Loucy (cell line): ENCODE measurements around the gene FOXK1.

Experiments used
- H2AFZ ChIP-seq: fragments of 200-600 bp; sonication (generic); 2 replicates; pipeline ENCODE4 v1.6.0; 2016; ENCODE audit warnings: antibody characterized with exemption, mild to moderate bottlenecking, low read length, moderate library complexity
- H3F3A ChIP-seq: fragments of 200-600 bp; 2 replicates; pipeline ENCODE4 v1.6.0; 2016; ENCODE audit warnings: antibody characterized with exemption, low read depth, mild to moderate bottlenecking
- H3K27me3 ChIP-seq: fragments of 200-600 bp; sonication (generic); 2 replicates; pipeline ENCODE4 v1.6.1; 2014; ENCODE audit warnings: low read length, mild to moderate bottlenecking; ENCODE audit not compliant: insufficient read depth, poor library complexity, severe bottlenecking
- H3K36me3 ChIP-seq: fragments of 200-600 bp; sonication (generic); 2 replicates; pipeline ENCODE4 v1.6.1; 2016; ENCODE audit warnings: low read length; ENCODE audit not compliant: insufficient read depth
- H3K4me1 ChIP-seq: fragments of 200-600 bp; sonication (generic); 2 replicates; pipeline ENCODE4 v1.5.1; 2014; ENCODE audit warnings: low read length, mild to moderate bottlenecking; ENCODE audit not compliant: insufficient read depth, poor library complexity, severe bottlenecking
- H3K4me2 ChIP-seq: fragments of 200-600 bp; sonication (generic); 2 replicates; pipeline ENCODE4 v1.6.0; 2014; ENCODE audit warnings: antibody characterized with exemption, low read length, low read depth, mild to moderate bottlenecking; ENCODE audit not compliant: poor library complexity, severe bottlenecking
- H3K4me3 ChIP-seq: fragments of 200-600 bp; sonication (generic); 2 replicates; pipeline ENCODE4 v1.5.1; 2014; ENCODE audit warnings: low read length, mild to moderate bottlenecking, mixed read lengths; ENCODE audit not compliant: poor library complexity, severe bottlenecking
- H3K79me2 ChIP-seq: fragments of 200-600 bp; sonication (generic); 2 replicates; pipeline ENCODE4 v1.6.1; 2014; ENCODE audit warnings: low read length; ENCODE audit not compliant: insufficient read depth
- H3K9ac ChIP-seq: fragments of 200-600 bp; sonication (generic); 2 replicates; pipeline ENCODE4 v1.6.0; 2014; ENCODE audit warnings: mild to moderate bottlenecking, low read depth, low read length, moderate library complexity; ENCODE audit not compliant: poor library complexity, severe bottlenecking
- H3K9me2 ChIP-seq: fragments of 200-600 bp; sonication (generic); replicated peaks from 2 replicates; pipeline ENCODE4 v1.6.1; 2016; ENCODE audit warnings: low read depth, low read length, mixed read lengths
- H3K9me3 ChIP-seq: fragments of 200-600 bp; sonication (generic); 2 replicates; pipeline ENCODE4 v1.6.1; 2014; ENCODE audit warnings: mild to moderate bottlenecking, antibody characterized with exemption, low read length, low read depth; ENCODE audit not compliant: insufficient read depth
- H4K20me1 ChIP-seq: fragments of 200-600 bp; sonication (generic); 2 replicates; pipeline ENCODE4 v1.6.0; 2014; ENCODE audit warnings: antibody characterized with exemption, low read length, mild to moderate bottlenecking; ENCODE audit not compliant: insufficient read depth, poor library complexity, severe bottlenecking
- CTCF ChIP-seq: fragments of 200-600 bp; sonication (generic); conservative IDR thresholded peaks from 2 replicates; pipeline ENCODE4 v1.5.1; 2014; ENCODE audit warnings: mild to moderate bottlenecking, antibody characterized with exemption, low read length
- EZH2phosphoT487 ChIP-seq: fragments of 200-600 bp; IDR thresholded peaks from 2 replicates; pipeline ENCODE4 v1.6.1; 2018; ENCODE audit warnings: antibody characterized with exemption, mild to moderate bottlenecking, moderate library complexity, borderline replicate concordance

The FOXK1 gene

GRCh38 chr7:4785371-4785770, 103.3 kb downstream of the FOXK1 start:
- Histone ChIP-seq H3K36me3 (peaks cover 33% of the 10 kb centered on the region; the same call in 1 of the 2 replicates), H3K4me3 (no peak overlapping the region)

GRCh38 chr7:4786015-4786414, 103.9 kb downstream of the FOXK1 start:
- Histone ChIP-seq H4K20me1 (no peaks in the 10 kb centered on the region), H3K4me1 (no peaks in the 10 kb centered on the region), H3K4me2 (no peak overlapping the region), H3K4me3 (no peak overlapping the region), H3K79me2 (no peaks in the 10 kb centered on the region), H3K9me2 (no peaks in the 10 kb centered on the region), H3F3A (no peaks in the 10 kb centered on the region), H3K36me3 (peaks cover 37% of the 10 kb centered on the region; the same call in 1 of the 2 replicates), H3K27me3 (no peaks in the 10 kb centered on the region), H3K9ac (no peak overlapping the region), H2AFZ (no peak overlapping the region), H3K9me3 (no peaks in the 10 kb centered on the region)
- TF ChIP-seq EZH2phosphoT487 (no peak), CTCF (no peak)

More at GRCh38 chr7:4785371-4785770, 103.3 kb downstream of the FOXK1 start:
- no peak overlapping the region for H2AFZ ChIP-seq
- H4K20me1 ChIP-seq, result no peaks in the 10 kb centered on the region
- H3K9me3 ChIP-seq, result no peaks in the 10 kb centered on the region
- no peaks in the 10 kb centered on the region for H3F3A ChIP-seq
- no peaks in the 10 kb centered on the region for H3K4me1 ChIP-seq
- no peaks in the 10 kb centered on the region for H3K27me3 ChIP-seq
- no peaks in the 10 kb centered on the region for H3K9me2 ChIP-seq
- no peaks in the 10 kb centered on the region for H3K79me2 ChIP-seq
- H3K4me2 ChIP-seq, result no peak overlapping the region
- no peak overlapping the region for H3K9ac ChIP-seq
- TF ChIP-seq EZH2phosphoT487 (no peak), CTCF (no peak)

- Histone ChIP-seq H3K4me2 (no peak overlapping the region), H4K20me1 (no peaks in the 10 kb centered on the region), H2AFZ (no peak overlapping the region), H3K36me3 (peaks cover 32% of the 10 kb centered on the region; the same call in 1 of the 2 replicates), H3K79me2 (no peaks in the 10 kb centered on the region), H3K27me3 (no peaks in the 10 kb centered on the region), H3K9me2 (no peaks in the 10 kb centered on the region), H3K4me1 (no peaks in the 10 kb centered on the region), H3K4me3 (no peak overlapping the region), H3K9ac (no peak overlapping the region), H3K9me3 (no peaks in the 10 kb centered on the region), H3F3A (no peaks in the 10 kb centered on the region)
- TF ChIP-seq CTCF (no peak), EZH2phosphoT487 (no peak)
Observed at GRCh38 chr7:4787541-4787940, 105.4 kb downstream of the FOXK1 start.
